ENCODE measurements around the gene UNC80.

DNA sequence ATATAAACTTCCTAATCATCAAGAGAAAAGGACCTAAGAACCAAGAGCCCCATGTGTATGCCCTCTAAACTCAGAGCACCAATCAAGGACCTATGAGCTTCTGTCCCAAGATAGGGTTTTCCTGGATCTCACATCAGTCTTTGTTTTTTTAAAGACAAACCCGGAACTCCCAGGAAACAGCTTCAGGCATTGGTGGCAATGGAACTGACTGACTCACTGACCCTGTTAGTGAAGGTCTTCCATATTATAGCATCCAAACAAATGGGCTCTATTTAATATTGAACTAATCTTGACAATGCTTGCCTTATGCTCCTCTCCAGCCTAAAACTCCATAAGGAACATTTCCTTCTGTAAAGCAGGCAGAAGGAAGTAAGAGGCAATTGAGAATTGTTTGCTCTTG, 167.3 kb downstream of the UNC80 start:
- no peak for TF ChIP-seq POLR2A (IDR thresholded peaks at IDR 0.05)
- TF ChIP-seq, protein P1, sequence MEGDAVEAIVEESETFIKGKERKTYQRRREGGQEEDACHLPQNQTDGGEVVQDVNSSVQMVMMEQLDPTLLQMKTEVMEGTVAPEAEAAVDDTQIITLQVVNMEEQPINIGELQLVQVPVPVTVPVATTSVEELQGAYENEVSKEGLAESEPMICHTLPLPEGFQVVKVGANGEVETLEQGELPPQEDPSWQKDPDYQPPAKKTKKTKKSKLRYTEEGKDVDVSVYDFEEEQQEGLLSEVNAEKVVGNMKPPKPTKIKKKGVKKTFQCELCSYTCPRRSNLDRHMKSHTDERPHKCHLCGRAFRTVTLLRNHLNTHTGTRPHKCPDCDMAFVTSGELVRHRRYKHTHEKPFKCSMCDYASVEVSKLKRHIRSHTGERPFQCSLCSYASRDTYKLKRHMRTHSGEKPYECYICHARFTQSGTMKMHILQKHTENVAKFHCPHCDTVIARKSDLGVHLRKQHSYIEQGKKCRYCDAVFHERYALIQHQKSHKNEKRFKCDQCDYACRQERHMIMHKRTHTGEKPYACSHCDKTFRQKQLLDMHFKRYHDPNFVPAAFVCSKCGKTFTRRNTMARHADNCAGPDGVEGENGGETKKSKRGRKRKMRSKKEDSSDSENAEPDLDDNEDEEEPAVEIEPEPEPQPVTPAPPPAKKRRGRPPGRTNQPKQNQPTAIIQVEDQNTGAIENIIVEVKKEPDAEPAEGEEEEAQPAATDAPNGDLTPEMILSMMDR (IDR thresholded peaks at IDR 0.05) = no peak

Data from Peyer's patch (tissue), 4 donors.